ENCODE data around the gene CERS4.
"Not testable (repeated sequence)": the region's sequence is repeated elsewhere in the genome, so short reads cannot be mapped to it uniquely, and the experiment has no call there.

Gene CERS4

GRCh38 chr19:8210421-8211101 lies 1.4 kb downstream of the CERS4 start:
- no peak for ATAC-seq

- ATAC-seq, result no peak
These were observed 3.0 kb downstream of the CERS4 start for GRCh38 chr19:8212212-8212611.

GRCh38 chr19:8212916-8213315 lies 3.7 kb downstream of the CERS4 start:
- ATAC-seq, result no peak

GRCh38 chr19:8213827-8214672 lies 4.9 kb downstream of the CERS4 start:
- no peak for ATAC-seq

- no peak for ATAC-seq
These were observed 5.6 kb downstream of the CERS4 start for GRCh38 chr19:8214802-8215201.

- ATAC-seq, result no peak
These were observed 6.6 kb downstream of the CERS4 start for GRCh38 chr19:8215783-8216182.

- no peak for ATAC-seq
These were observed 7.2 kb downstream of the CERS4 start for GRCh38 chr19:8216357-8216756.

GRCh38 chr19:8218127-8218526 lies 9.0 kb downstream of the CERS4 start:
- not testable (repeated sequence) for ATAC-seq

- no peak for ATAC-seq
These were observed 11.3 kb downstream of the CERS4 start for GRCh38 chr19:8220481-8220880.

GRCh38 chr19:8221161-8221560 lies 12.0 kb downstream of the CERS4 start:
- ATAC-seq, result no peak

- not testable (repeated sequence) for ATAC-seq
These were observed 14.3 kb downstream of the CERS4 start for GRCh38 chr19:8223442-8223841.

- no peak for ATAC-seq
These were observed 15.4 kb downstream of the CERS4 start for GRCh38 chr19:8224394-8225145.

GRCh38 chr19:8231073-8231604 lies 22.0 kb downstream of the CERS4 start:
- ATAC-seq, result no peak

- ATAC-seq, result no peak
These were observed 24.2 kb downstream of the CERS4 start for GRCh38 chr19:8233370-8233769.

GRCh38 chr19:8237026-8237425 lies 27.9 kb downstream of the CERS4 start:
- ATAC-seq, result no peak

- no peak for ATAC-seq
These were observed 29.1 kb downstream of the CERS4 start for GRCh38 chr19:8238251-8238650.

GRCh38 chr19:8239528-8240273 lies 30.5 kb downstream of the CERS4 start:
- no peak for ATAC-seq

GRCh38 chr19:8240274-8241229 lies 31.4 kb downstream of the CERS4 start:
- ATAC-seq, result peak; percentile 53 to 56

- ATAC-seq, result no peak
These were observed 32.5 kb downstream of the CERS4 start for GRCh38 chr19:8241646-8242045.

- no peak for ATAC-seq
These were observed 33.1 kb downstream of the CERS4 start for GRCh38 chr19:8242211-8242821.

GRCh38 chr19:8243146-8243545 lies 34.0 kb downstream of the CERS4 start:
- ATAC-seq, result no peak
